ENCODE data around the gene CFL1. TPM values are rescaled to one million over a fixed set of nuclear protein-coding genes. Genes with fewer than 3 reads are reported as not detected.

The CFL1 gene
- total and polyA plus RNA-seq, 7 experiments from 2014 or later, result 403 to 2,314 (median 802) TPM

DNA sequence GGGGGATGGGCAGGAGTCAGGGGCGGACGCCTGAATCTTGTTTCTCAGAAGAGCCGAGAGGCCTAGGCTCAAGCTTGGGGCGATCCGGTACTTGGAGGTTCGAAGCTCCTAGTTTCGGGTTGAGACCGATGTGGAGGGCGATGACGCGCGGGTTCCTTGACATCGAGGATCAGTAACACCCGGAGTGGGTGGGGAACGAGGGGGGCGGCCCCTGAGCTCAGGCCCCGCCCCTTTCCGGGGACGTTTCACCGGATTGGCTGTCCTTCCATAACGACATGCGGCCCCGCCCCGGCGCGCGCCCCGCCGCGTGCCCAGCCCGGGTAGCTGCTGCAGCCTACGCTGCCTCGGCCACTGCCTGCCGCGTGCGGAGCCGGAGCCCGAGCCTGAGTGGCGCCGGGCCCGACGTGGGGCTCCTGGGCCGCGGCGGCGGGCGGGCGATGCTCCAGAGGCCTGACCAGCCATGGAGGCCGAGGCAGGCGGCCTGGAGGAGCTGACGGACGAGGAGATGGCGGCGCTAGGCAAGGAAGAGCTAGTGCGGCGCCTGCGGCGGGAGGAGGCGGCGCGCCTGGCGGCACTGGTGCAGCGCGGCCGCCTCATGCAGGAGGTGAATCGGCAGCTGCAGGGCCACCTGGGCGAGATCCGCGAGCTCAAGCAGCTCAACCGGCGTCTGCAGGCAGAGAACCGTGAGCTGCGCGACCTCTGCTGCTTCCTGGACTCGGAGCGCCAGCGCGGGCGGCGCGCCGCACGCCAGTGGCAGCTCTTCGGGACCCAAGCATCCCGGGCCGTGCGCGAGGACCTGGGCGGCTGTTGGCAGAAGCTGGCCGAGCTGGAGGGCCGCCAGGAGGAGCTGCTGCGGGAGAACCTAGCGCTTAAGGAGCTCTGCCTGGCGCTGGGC is 32.6 kb upstream of the CFL1 start, which contains the start of gene CCDC85B:
Gene CCDC85B, plus strand, starts transcription at position 350 of the 895 bp plus-strand sequence. Its CDS starts 111 bp downstream, at position 461.
- H3K9me3 ChIP-seq (ENCODE audit: control insufficient read depth in 2 of 3, low read length in 3 of 3), result no peaks in the 10 kb centered on the region
- H3K4me1 Mint-ChIP-seq, result peaks cover 44 to 70% (median 56%) of the 10 kb centered on the region in 7 donors
- no peaks in the 10 kb centered on the region for H3K27me3 Mint-ChIP-seq
- H3K4me1 ChIP-seq (ENCODE audit: control insufficient read depth in 2 of 2, insufficient read depth in 2 of 2, low read length in 2 of 2), result peaks cover 41 to 53% of the 10 kb centered on the region in 2 donors
- peak within 1 kb of the TSS; percentile 88 to 97 (median 93) for H3K4me3 Mint-ChIP-seq
- CTCF ChIA-PET, result interaction anchor here (0.5 to 9.0 kb wide), 29 partner anchors 8 to 222 kb away, joined by 3 to 159 read pairs (median 4); partner anchors contain the start of genes BANF1, C11orf68, CFL1 and FOSL1
- peak within 1 kb of the TSS; percentile 84 for H3K4me3 ChIP-seq (ENCODE audit: low read length)
- DNase-seq, result peak; percentile 97 to 99 (median 98)
- no peaks in the 10 kb centered on the region for H3K27me3 ChIP-seq (ENCODE audit: control insufficient read depth in 2 of 2, insufficient read depth in 2 of 2, low read length in 2 of 2)
- peak within 1 kb of the TSS; percentile 92 for H3K27ac ChIP-seq (ENCODE audit: low read depth, low read length)
- peaks cover 0 to 3% (median 0%) of the 10 kb centered on the region in 11 donors for H3K9me3 Mint-ChIP-seq
- intact Hi-C loops (cut with micrococcal nuclease), result loop anchor here (1.0 kb wide), 8 partner anchors 10 to 378 kb away; partner anchors contain the start of genes FOSL1 (in 2 of the 2), BANF1 (in 1 of the 2), C11orf68 (in 1 of the 2) and CFL1 (in 1 of the 2)
- POLR2A ChIA-PET, result interaction anchor here (0.6 to 12.3 kb wide), 40 partner anchors 10 to 1349 kb away, joined by 3 to 316 read pairs (median 6); partner anchors contain the start of genes BANF1, C11orf68, CFL1 and CTSW
- peak within 1 kb of the TSS; percentile 93 to 99 (median 97) for H3K27ac Mint-ChIP-seq
- peak; percentile 86 for ATAC-seq
- no peaks in the 10 kb centered on the region for H3K36me3 ChIP-seq (ENCODE audit: control insufficient read depth in 2 of 3, insufficient read depth in 3 of 3, low read length in 3 of 3)
- H3K36me3 Mint-ChIP-seq, result peaks cover 0 to 2% (median 0%) of the 10 kb centered on the region in 5 donors

- no peaks in the 10 kb centered on the region for H3K27me3 Mint-ChIP-seq
- peaks cover 37 to 45% of the 10 kb centered on the region in 2 donors for H3K4me1 ChIP-seq (ENCODE audit: control insufficient read depth in 2 of 2, insufficient read depth in 2 of 2, low read length in 2 of 2)
- peak within 1 kb of the TSS; percentile 84 for H3K4me3 ChIP-seq (ENCODE audit: low read length)
- peaks cover 0 to 8% (median 3%) of the 10 kb centered on the region in 5 donors for H3K36me3 Mint-ChIP-seq
- ChIA-PET POLR2A (interaction anchor here (0.7 to 12.3 kb wide), 22 partner anchors 9 to 390 kb away, joined by 3 to 316 read pairs (median 16); partner anchors contain the start of genes BANF1, C11orf68, CFL1 and CTSW), CTCF (interaction anchor here (0.6 to 9.0 kb wide), 20 partner anchors 9 to 218 kb away, joined by 3 to 159 read pairs (median 4); partner anchors contain the start of genes BANF1, C11orf68, CFL1 and EIF1AD)
- peaks cover 0 to 3% (median 0%) of the 10 kb centered on the region in 11 donors for H3K9me3 Mint-ChIP-seq
- H3K36me3 ChIP-seq (ENCODE audit: control insufficient read depth in 2 of 3, insufficient read depth in 3 of 3, low read length in 3 of 3), result peaks cover 0 to 11% (median 0%) of the 10 kb centered on the region in 3 experiments
- peaks cover 50 to 69% (median 53%) of the 10 kb centered on the region in 7 donors for H3K4me1 Mint-ChIP-seq
- H3K27ac Mint-ChIP-seq, result peak within 1 kb of the TSS; percentile 93 to 99 (median 97)
- ATAC-seq (peak; percentile 74), DNase-seq (peak; percentile 84 to 95 (median 90))
- H3K27me3 ChIP-seq (ENCODE audit: control insufficient read depth in 2 of 2, insufficient read depth in 2 of 2, low read length in 2 of 2), result no peaks in the 10 kb centered on the region
- H3K4me3 Mint-ChIP-seq, result peak within 1 kb of the TSS; percentile 88 to 97 (median 93)
- no peaks in the 10 kb centered on the region for H3K9me3 ChIP-seq (ENCODE audit: control insufficient read depth in 2 of 3, low read length in 3 of 3)
- H3K27ac ChIP-seq (ENCODE audit: low read depth, low read length), result peak within 1 kb of the TSS; percentile 92
- intact Hi-C loops (cut with micrococcal nuclease), result loop anchor here (1.0 to 2.0 kb wide), 11 partner anchors 15 to 176 kb away; partner anchors contain the start of genes EFEMP2 (in 2 of the 2), SART1 (in 2 of the 2), BANF1 (in 1 of the 2) and C11orf68 (in 1 of the 2)
These were observed 30.3 kb upstream of the CFL1 start, which contains the start of gene FIBP for GRCh38 chr11:65888163-65888814. Gene FIBP (minus strand): TSS chr11:65888471. CDS start chr11:65888418, 53 bp downstream.

DNA sequence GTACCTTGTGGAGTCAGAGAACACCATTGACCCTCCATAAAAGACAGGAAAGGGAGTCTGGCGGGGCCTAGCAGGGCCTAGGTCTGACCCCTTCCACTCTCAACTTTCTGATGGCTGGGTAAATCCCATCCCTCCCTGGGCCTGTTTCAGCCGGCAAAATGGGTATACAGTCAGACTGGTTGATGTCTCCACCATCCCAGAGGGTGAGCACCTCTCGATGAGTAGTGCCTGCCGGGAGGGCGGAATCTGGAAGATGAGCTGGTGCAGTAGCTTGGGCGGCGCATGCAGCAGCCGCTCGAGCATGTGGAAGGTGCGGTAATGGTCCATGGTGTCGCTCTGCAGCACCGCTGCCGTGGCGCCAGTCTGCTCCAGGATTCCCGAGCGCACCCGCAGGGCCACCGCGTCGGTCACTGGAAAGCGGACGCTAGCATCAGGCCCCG is 29.8 kb upstream of the CFL1 start:
- Mint-ChIP-seq H3K27me3 (no peaks in the 10 kb centered on the region), H3K4me3 (peak overlapping the region; percentile 88 to 97 (median 93)), H3K4me1 (peaks cover 45 to 63% (median 49%) of the 10 kb centered on the region in 7 donors), H3K27ac (peak overlapping the region; percentile 93 to 99 (median 97)), H3K36me3 (peaks cover 0 to 10% (median 3%) of the 10 kb centered on the region in 5 donors), H3K9me3 (peaks cover 0 to 3% (median 0%) of the 10 kb centered on the region in 11 donors)
- peaks cover 0 to 17% (median 0%) of the 10 kb centered on the region in 3 experiments for H3K36me3 ChIP-seq (ENCODE audit: control insufficient read depth in 2 of 3, insufficient read depth in 3 of 3, low read length in 3 of 3)
- H3K27me3 ChIP-seq (ENCODE audit: control insufficient read depth in 2 of 2, insufficient read depth in 2 of 2, low read length in 2 of 2), result no peaks in the 10 kb centered on the region
- H3K9me3 ChIP-seq (ENCODE audit: control insufficient read depth in 2 of 3, low read length in 3 of 3), result no peaks in the 10 kb centered on the region
- peaks cover 31 to 41% of the 10 kb centered on the region in 2 donors for H3K4me1 ChIP-seq (ENCODE audit: control insufficient read depth in 2 of 2, insufficient read depth in 2 of 2, low read length in 2 of 2)
- DNase-seq, result no peak
- H3K27ac ChIP-seq (ENCODE audit: low read depth, low read length), result peak overlapping the region; percentile 92
- intact Hi-C loops (cut with micrococcal nuclease), result loop anchor here (1.0 to 2.0 kb wide), 11 partner anchors 15 to 175 kb away; partner anchors contain the start of genes EFEMP2 (in 2 of the 2), SART1 (in 2 of the 2), BANF1 (in 1 of the 2) and C11orf68 (in 1 of the 2)
- peak overlapping the region; percentile 84 for H3K4me3 ChIP-seq (ENCODE audit: low read length)
- ChIA-PET POLR2A (interaction anchor here (0.7 to 12.3 kb wide), 22 partner anchors 8 to 389 kb away, joined by 3 to 316 read pairs (median 16); partner anchors contain the start of genes BANF1, C11orf68, CFL1 and CTSW), CTCF (interaction anchor here (0.6 to 9.0 kb wide), 21 partner anchors 7 to 176 kb away, joined by 3 to 159 read pairs (median 5); partner anchors contain the start of genes BANF1, C11orf68, CFL1 and EIF1AD)
- ATAC-seq, result no peak

- Mint-ChIP-seq H3K4me3 (peak overlapping the region; percentile 88 to 97 (median 93)), H3K36me3 (peaks cover 0 to 11% (median 3%) of the 10 kb centered on the region in 5 donors), H3K4me1 (peaks cover 38 to 58% (median 44%) of the 10 kb centered on the region in 7 donors), H3K9me3 (peaks cover 0 to 3% (median 0%) of the 10 kb centered on the region in 11 donors), H3K27ac (peak overlapping the region; percentile 93 to 99 (median 97)), H3K27me3 (no peaks in the 10 kb centered on the region)
- Histone ChIP-seq H3K9me3 (ENCODE audit: control insufficient read depth in 2 of 3, low read length in 3 of 3) (no peaks in the 10 kb centered on the region), H3K4me1 (ENCODE audit: control insufficient read depth in 2 of 2, insufficient read depth in 2 of 2, low read length in 2 of 2) (peaks cover 24 to 34% of the 10 kb centered on the region in 2 donors), H3K4me3 (ENCODE audit: low read length) (no peak overlapping the region), H3K27me3 (ENCODE audit: control insufficient read depth in 2 of 2, insufficient read depth in 2 of 2, low read length in 2 of 2) (no peaks in the 10 kb centered on the region), H3K27ac (ENCODE audit: low read depth, low read length) (peak overlapping the region; percentile 92), H3K36me3 (ENCODE audit: control insufficient read depth in 2 of 3, insufficient read depth in 3 of 3, low read length in 3 of 3) (peaks cover 0 to 24% (median 0%) of the 10 kb centered on the region in 3 experiments)
- CTCF ChIA-PET, result interaction anchor here (0.6 to 9.0 kb wide), 17 partner anchors 8 to 175 kb away, joined by 3 to 159 read pairs (median 5); partner anchors contain the start of genes C11orf68, CFL1, KAT5 and MUS81
- ATAC-seq, result no peak
- intact Hi-C loops (cut with micrococcal nuclease), result no loop called here
- peak in 1 of 9 donors; percentile 8 for DNase-seq
- POLR2A ChIA-PET, result interaction anchor here (0.7 to 12.3 kb wide), 16 partner anchors 7 to 389 kb away, joined by 3 to 316 read pairs (median 9); partner anchors contain the start of genes BANF1, C11orf68, CFL1 and CTSW
These were observed 29.1 kb upstream of the CFL1 start for GRCh38 chr11:65886826-65887722.
